ENCODE results near the gene SYNGR4. TPM values are rescaled to one million over a fixed set of nuclear protein-coding genes. Genes with fewer than 3 reads are reported as not detected.
A peak's percentile ranks its signal among the peaks of the same experiment; 100 is the strongest.

SYNGR4 gene
- total RNA-seq, 1 donor from 2014 or later, result not detected

DNA sequence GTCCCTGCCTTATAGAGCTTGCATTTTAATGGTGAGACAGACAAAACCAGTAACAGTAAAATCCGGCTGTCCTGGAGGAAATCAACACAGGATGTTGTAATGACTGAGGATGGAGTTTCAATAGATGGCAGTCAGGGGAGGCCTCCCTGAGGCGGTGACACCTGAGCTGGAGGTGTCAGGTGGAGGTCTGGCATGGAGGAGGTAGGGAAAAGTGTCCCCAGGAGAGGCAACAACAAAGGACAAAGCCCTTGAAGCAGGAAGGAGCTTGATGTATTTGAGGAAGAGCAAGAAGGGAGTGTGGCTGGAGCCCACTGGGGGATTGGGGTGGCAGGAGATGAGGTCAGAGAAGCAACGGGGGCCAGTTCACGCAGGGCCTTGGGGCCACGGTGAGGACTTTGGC is 37.1 kb downstream of the SYNGR4 start:
- Mint-ChIP-seq H3K4me3 (ENCODE audit: unreplicated experiment) (no peak overlapping the region), H3K27me3 (ENCODE audit: unreplicated experiment) (peaks cover 8% of the 10 kb centered on the region), H3K27ac (ENCODE audit: unreplicated experiment) (no peak overlapping the region), H3K36me3 (ENCODE audit: unreplicated experiment) (no peaks in the 10 kb centered on the region), H3K4me1 (ENCODE audit: unreplicated experiment) (peaks cover 22% of the 10 kb centered on the region), H3K9me3 (ENCODE audit: unreplicated experiment) (no peaks in the 10 kb centered on the region)
- DNase-seq (ENCODE audit: extremely low spot score, unreplicated experiment), result no peak
- TF ChIP-seq CTCF (IDR thresholded peaks at IDR 0.05), result no peak

GRCh38 chr19:48403606-48404005 is 39.4 kb downstream of the SYNGR4 start:
- Mint-ChIP-seq H3K4me1 (ENCODE audit: unreplicated experiment) (peaks cover 13% of the 10 kb centered on the region), H3K4me3 (ENCODE audit: unreplicated experiment) (no peak overlapping the region)

DNA sequence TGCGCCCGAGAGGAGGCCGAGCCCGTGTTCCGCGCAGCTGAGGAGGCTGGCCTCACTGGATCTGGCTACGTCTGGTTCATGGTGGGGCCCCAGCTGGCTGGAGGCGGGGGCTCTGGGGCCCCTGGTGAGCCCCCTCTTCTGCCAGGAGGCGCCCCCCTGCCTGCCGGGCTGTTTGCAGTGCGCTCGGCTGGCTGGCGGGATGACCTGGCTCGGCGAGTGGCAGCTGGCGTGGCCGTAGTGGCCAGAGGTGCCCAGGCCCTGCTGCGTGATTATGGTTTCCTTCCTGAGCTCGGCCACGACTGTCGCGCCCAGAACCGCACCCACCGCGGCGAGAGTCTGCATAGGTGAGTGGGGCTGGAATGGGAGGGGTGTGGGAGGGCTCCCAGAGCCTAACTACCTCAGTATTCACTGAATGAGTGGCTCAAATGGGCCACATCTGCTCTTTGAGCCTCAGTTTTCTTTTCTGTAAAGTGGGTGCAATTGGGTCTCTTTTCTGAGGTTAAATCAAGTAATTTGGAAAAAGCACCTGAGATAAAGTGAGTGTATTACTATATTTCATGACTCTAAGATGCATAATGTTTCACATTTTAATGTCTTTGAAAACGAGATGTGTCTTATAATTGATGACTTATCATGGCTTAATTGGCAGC is 41.0 kb downstream of the SYNGR4 start:
- H3K4me3 Mint-ChIP-seq (ENCODE audit: unreplicated experiment), result no peak overlapping the region
- H3K9me3 Mint-ChIP-seq (ENCODE audit: unreplicated experiment), result no peaks in the 10 kb centered on the region
- DNase-seq (ENCODE audit: extremely low spot score, unreplicated experiment), result no peak

More at GRCh38 chr19:48403606-48404005, 39.4 kb downstream of the SYNGR4 start:
- no peak for DNase-seq (ENCODE audit: extremely low spot score, unreplicated experiment)
- peaks cover 2% of the 10 kb centered on the region for H3K27me3 Mint-ChIP-seq (ENCODE audit: unreplicated experiment)
- H3K27ac Mint-ChIP-seq (ENCODE audit: unreplicated experiment), result peak overlapping the region; percentile 9
- no peak for TF ChIP-seq CTCF (IDR thresholded peaks at IDR 0.05)
- no peaks in the 10 kb centered on the region for H3K9me3 Mint-ChIP-seq (ENCODE audit: unreplicated experiment)
- no peaks in the 10 kb centered on the region for H3K36me3 Mint-ChIP-seq (ENCODE audit: unreplicated experiment)

DNA sequence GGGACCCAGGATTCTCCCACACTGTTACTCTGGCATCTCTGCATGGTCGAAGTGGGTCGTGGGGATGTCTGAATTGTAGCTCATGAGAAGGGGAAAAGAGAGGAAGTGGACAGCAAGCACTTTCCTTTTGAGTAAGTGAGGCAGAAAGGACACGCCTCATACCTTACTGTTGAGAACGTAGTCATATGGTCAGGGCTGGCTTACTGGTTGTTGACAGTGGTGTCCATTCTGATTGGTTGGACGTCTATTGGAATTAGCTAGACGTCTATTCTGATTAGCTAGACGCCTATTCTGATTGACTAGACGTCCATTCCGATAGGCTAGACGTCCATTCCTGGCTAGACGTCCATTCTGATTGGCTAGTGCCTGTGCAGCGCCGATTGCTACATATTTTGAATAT is 41.7 kb downstream of the SYNGR4 start:
- Mint-ChIP-seq H3K4me3 (ENCODE audit: unreplicated experiment) (no peak overlapping the region), H3K27me3 (ENCODE audit: unreplicated experiment) (peaks cover 2% of the 10 kb centered on the region), H3K9me3 (ENCODE audit: unreplicated experiment) (no peaks in the 10 kb centered on the region), H3K36me3 (ENCODE audit: unreplicated experiment) (no peaks in the 10 kb centered on the region), H3K27ac (ENCODE audit: unreplicated experiment) (no peak overlapping the region), H3K4me1 (ENCODE audit: unreplicated experiment) (peaks cover 3% of the 10 kb centered on the region)
- TF ChIP-seq CTCF (IDR thresholded peaks at IDR 0.05), result no peak
- no peak for DNase-seq (ENCODE audit: extremely low spot score, unreplicated experiment)

More for the DNA sequence above, 41.0 kb downstream of the SYNGR4 start:
- H3K27ac Mint-ChIP-seq (ENCODE audit: unreplicated experiment), result no peak overlapping the region
- peaks cover 6% of the 10 kb centered on the region for H3K4me1 Mint-ChIP-seq (ENCODE audit: unreplicated experiment)
- no peak for TF ChIP-seq CTCF (IDR thresholded peaks at IDR 0.05)
- no peaks in the 10 kb centered on the region for H3K36me3 Mint-ChIP-seq (ENCODE audit: unreplicated experiment)
- peaks cover 2% of the 10 kb centered on the region for H3K27me3 Mint-ChIP-seq (ENCODE audit: unreplicated experiment)

DNA sequence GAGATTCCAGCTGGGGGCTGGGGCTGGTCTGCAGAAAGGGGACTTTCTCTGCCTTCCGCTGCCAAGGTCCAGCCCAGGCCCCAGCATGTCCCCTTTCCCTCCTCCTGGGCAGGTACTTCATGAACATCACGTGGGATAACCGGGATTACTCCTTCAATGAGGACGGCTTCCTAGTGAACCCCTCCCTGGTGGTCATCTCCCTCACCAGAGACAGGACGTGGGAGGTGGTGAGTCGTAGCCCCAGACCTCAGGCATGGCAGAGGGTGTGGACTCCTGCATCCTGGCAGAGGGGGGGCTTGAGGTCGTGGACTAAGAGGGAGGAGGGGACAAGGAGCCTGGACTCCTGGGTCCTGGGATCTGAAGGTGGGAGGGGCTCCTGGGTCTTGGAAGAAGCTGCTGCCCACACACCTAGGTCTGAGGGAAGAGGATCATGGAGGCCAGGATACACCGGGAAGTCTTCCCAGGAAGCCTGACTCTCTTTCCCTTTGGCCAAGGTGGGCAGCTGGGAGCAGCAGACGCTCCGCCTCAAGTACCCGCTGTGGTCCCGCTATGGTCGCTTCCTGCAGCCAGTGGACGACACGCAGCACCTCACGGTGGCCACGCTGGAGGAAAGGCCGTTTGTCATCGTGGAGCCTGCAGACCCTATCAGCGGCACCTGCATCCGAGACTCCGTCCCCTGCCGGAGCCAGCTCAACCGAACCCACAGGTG is 49.9 kb downstream of the SYNGR4 start:
- no peaks in the 10 kb centered on the region for H3K27me3 Mint-ChIP-seq (ENCODE audit: unreplicated experiment)
- no peaks in the 10 kb centered on the region for H3K9me3 Mint-ChIP-seq (ENCODE audit: unreplicated experiment)
- H3K4me3 Mint-ChIP-seq (ENCODE audit: unreplicated experiment), result peak overlapping the region; percentile 71
- no peak for TF ChIP-seq CTCF (IDR thresholded peaks at IDR 0.05)
- peaks cover 19% of the 10 kb centered on the region for H3K4me1 Mint-ChIP-seq (ENCODE audit: unreplicated experiment)
- H3K36me3 Mint-ChIP-seq (ENCODE audit: unreplicated experiment), result no peaks in the 10 kb centered on the region
- DNase-seq (ENCODE audit: extremely low spot score, unreplicated experiment), result no peak
- no peak overlapping the region for H3K27ac Mint-ChIP-seq (ENCODE audit: unreplicated experiment)
